ENCODE results near the gene METTL6.

- no peak for TF ChIP-seq CTCF (IDR thresholded peaks at IDR 0.05)
- TF ChIP-seq POLR2A (IDR thresholded peaks at IDR 0.05), result no peak
- no peak for TF ChIP-seq EP300 (IDR thresholded peaks at IDR 0.05)
Measured at GRCh38 chr3:15420871-15421270, 6.5 kb downstream of the METTL6 start.
